Vagina (tissue), 2 donors: ENCODE results near the gene STARD3. TPM values are rescaled to one million over a fixed set of nuclear protein-coding genes. Genes with fewer than 3 reads are reported as not detected.

Experiments
- DNase-seq, 2 donors: peaks; one replicate each; pipeline ENCODE4 v3.0.0-alpha.2; 2017; ENCODE audit errors: extremely low spot score in 2 of 2
- H3K27ac ChIP-seq: fragments of 200-600 bp; sonication (generic); one replicate; pipeline ENCODE4 v1.5.1; 2019
- H3K27me3 ChIP-seq: fragments of 200-600 bp; sonication (generic); one replicate; pipeline ENCODE4 v1.5.1; 2019
- H3K36me3 ChIP-seq, 2 donors: fragments of 200-600 bp; sonication (generic); one replicate each; pipeline ENCODE4 v1.5.1; 2017 to 2019
- H3K4me1 ChIP-seq: fragments of 200-600 bp; sonication (generic); one replicate; pipeline ENCODE4 v1.5.1; 2019
- H3K4me3 ChIP-seq, 2 donors: fragments of 200-600 bp; sonication (generic); 1 replicate in 1 of 2; 2 replicates in 1 of 2; pipeline ENCODE4 v1.5.1; 2016 to 2019
- H3K9me3 ChIP-seq: fragments of 200-600 bp; sonication (generic); one replicate; pipeline ENCODE4 v1.5.1; 2019
- CTCF ChIP-seq, 3 experiments: fragments of 450-650 bp in 2 of 3; fragments of 200-600 bp in 1 of 3; sonication (generic) in 1 of 3; IDR thresholded peaks; one replicate each; pipeline ENCODE4 v1.5.1; 2017 to 2019; ENCODE audit warnings: antibody characterized with exemption in 3 of 3, mild to moderate bottlenecking in 2 of 3, moderate library complexity in 2 of 3
- POLR2A ChIP-seq, 2 donors: fragments of 450-650 bp; IDR thresholded peaks; one replicate each; pipeline ENCODE4 v1.6.1; 2017; ENCODE audit warnings: antibody characterized with exemption in 2 of 2, mild to moderate bottlenecking in 2 of 2, moderate library complexity in 2 of 2
- POLR2AphosphoS5 ChIP-seq, 2 donors: sonication (generic); formaldehyde crosslinking; IDR thresholded peaks; one replicate each; pipeline ENCODE4 v1.9.0; 2017; ENCODE audit warnings: antibody characterized with exemption in 2 of 2, mild to moderate bottlenecking in 2 of 2, low read depth in 1 of 2; ENCODE audit not compliant: insufficient read depth in 1 of 2
- intact Hi-C: fragments of 100-400 bp; cut with DNase I; formaldehyde crosslinking; loops from one replicate; pipeline ENCODE4 v1.15.1; 2023
- total RNA-seq: library from RNA; depleted of rRNA; stranded (reverse); fragments of >200 nt; gene quantifications from one replicate; pipeline ENCODE4 v1.2.3, GENCODE V29; 2016

The STARD3 gene
- total RNA-seq, 1 donor from 2014 or later, result 148 TPM

- DNase-seq, result no peak
- peaks cover 14% of the 10 kb centered on the region for H3K4me1 ChIP-seq
- H3K9me3 ChIP-seq, result no peaks in the 10 kb centered on the region
- H3K4me3 ChIP-seq, result peak within 1 kb of the TSS; percentile 53 to 81
- H3K27me3 ChIP-seq, result no peaks in the 10 kb centered on the region
- peak within 1 kb of the TSS; percentile 81 for H3K27ac ChIP-seq
- TF ChIP-seq POLR2A (IDR thresholded peaks at IDR 0.05) (peak in 1 of 2 donors; percentile 7), CTCF (IDR thresholded peaks at IDR 0.05) (no peak), POLR2AphosphoS5 (IDR thresholded peaks at IDR 0.05; ENCODE audit: insufficient read depth in 1 of 2, low read depth in 1 of 2) (peak; percentile 72 to 79)
- intact Hi-C loops, result no loop called here
- H3K36me3 ChIP-seq, result no peaks in the 10 kb centered on the region
These were observed 50.9 kb downstream of the STARD3 start, which contains the start of gene PGAP3 for GRCh38 chr17:39687546-39688474. TSS of gene PGAP3 (minus strand) at chr17:39688057. CDS start at chr17:39688014, 43 bp downstream.

- TF ChIP-seq POLR2A (IDR thresholded peaks at IDR 0.05) (no peak), CTCF (IDR thresholded peaks at IDR 0.05) (no peak), POLR2AphosphoS5 (IDR thresholded peaks at IDR 0.05; ENCODE audit: insufficient read depth in 1 of 2, low read depth in 1 of 2) (no peak)
- Histone ChIP-seq H3K27ac (peak overlapping the region; percentile 81), H3K9me3 (no peaks in the 10 kb centered on the region), H3K4me1 (peaks cover 14% of the 10 kb centered on the region), H3K4me3 (peak overlapping the region; percentile 53 to 81), H3K36me3 (no peaks in the 10 kb centered on the region), H3K27me3 (no peaks in the 10 kb centered on the region)
- DNase-seq, result no peak
- intact Hi-C loops, result no loop called here
These were observed 51.5 kb downstream of the STARD3 start for GRCh38 chr17:39688475-39688835.

- no peaks in the 10 kb centered on the region for H3K9me3 ChIP-seq
- peaks cover 14% of the 10 kb centered on the region for H3K4me1 ChIP-seq
- no peak for TF ChIP-seq POLR2AphosphoS5 (IDR thresholded peaks at IDR 0.05; ENCODE audit: insufficient read depth in 1 of 2, low read depth in 1 of 2)
- TF ChIP-seq POLR2A (IDR thresholded peaks at IDR 0.05), result no peak
- TF ChIP-seq CTCF (IDR thresholded peaks at IDR 0.05), result no peak
- no peak overlapping the region for H3K27ac ChIP-seq
- intact Hi-C loops, result no loop called here
- H3K27me3 ChIP-seq, result no peaks in the 10 kb centered on the region
- H3K4me3 ChIP-seq, result peak overlapping the region; percentile 53 to 81
- DNase-seq, result no peak
- no peaks in the 10 kb centered on the region for H3K36me3 ChIP-seq
These were observed 52.0 kb downstream of the STARD3 start for GRCh38 chr17:39688945-39689344.

GRCh38 chr17:39694593-39694992 is 57.6 kb downstream of the STARD3 start:
- H3K27ac ChIP-seq, result no peak overlapping the region
- no peaks in the 10 kb centered on the region for H3K9me3 ChIP-seq
- peaks cover 5% of the 10 kb centered on the region for H3K4me1 ChIP-seq
- no peak for DNase-seq
- no peak overlapping the region for H3K4me3 ChIP-seq
- intact Hi-C loops, result no loop called here
- H3K36me3 ChIP-seq, result no peaks in the 10 kb centered on the region
- no peaks in the 10 kb centered on the region for H3K27me3 ChIP-seq
- TF ChIP-seq POLR2A (IDR thresholded peaks at IDR 0.05) (no peak), POLR2AphosphoS5 (IDR thresholded peaks at IDR 0.05; ENCODE audit: insufficient read depth in 1 of 2, low read depth in 1 of 2) (no peak), CTCF (IDR thresholded peaks at IDR 0.05) (no peak)

- Histone ChIP-seq H3K27ac (no peak overlapping the region), H3K4me1 (peaks cover 6% of the 10 kb centered on the region), H3K4me3 (no peak overlapping the region), H3K36me3 (no peaks in the 10 kb centered on the region), H3K9me3 (no peaks in the 10 kb centered on the region), H3K27me3 (no peaks in the 10 kb centered on the region)
- intact Hi-C loops, result no loop called here
- TF ChIP-seq POLR2A (IDR thresholded peaks at IDR 0.05), result no peak
- DNase-seq, result no peak
These were observed 58.1 kb downstream of the STARD3 start for GRCh38 chr17:39695089-39695474.
